ENCODE data around the gene SLC5A1. TPM values are rescaled to one million over a fixed set of nuclear protein-coding genes. Genes with fewer than 3 reads are reported as not detected.

SLC5A1 gene
- total and polyA plus RNA-seq, 2 of the 8 experiments (the other 6 are each of a cell fraction or from before 2014, with no cell fraction given), result 0.06 TPM; not detected in 1

DNA sequence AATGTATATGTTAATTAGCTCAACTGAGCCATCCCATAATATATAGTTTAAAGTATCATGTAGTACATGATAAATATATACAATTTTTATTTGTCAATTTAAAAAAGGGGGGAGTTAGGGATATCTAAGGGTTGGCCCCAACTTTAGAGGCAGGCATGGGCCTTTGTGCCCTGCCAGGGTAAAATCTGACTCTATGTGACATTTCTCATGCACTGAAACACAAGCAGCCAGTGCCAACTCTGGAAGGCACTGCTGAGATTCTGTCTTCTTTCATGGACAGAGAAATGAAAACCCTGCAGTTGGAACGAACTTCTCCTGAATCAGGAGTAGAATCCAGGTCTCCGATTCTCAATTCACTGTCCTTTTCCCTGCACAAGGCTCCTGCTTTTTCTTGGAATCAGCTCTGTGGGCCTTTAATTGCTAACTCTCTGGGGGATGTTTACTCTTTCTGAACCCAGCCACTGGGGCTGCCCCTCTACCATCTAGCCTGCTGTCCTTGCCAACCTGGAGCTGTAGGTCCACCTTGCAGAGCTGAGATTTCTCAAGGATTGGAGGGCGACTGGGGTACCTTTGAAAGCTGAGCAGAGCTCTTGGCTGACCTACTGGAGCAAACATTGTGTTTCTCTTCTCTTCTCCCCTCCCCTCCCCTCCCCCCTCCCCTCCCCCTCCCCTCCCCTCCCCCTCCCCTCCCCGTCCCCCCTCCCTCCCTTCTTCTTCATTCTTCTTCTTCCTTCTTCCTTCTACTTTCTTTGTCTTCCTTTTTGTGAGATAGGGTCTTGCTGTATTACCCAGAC, 26.7 kb downstream of the SLC5A1 start:
- Histone ChIP-seq H3K79me1 (ENCODE audit: low read depth, low read length) (no peaks in the 10 kb centered on the region), H3K9ac (replicated peaks in 1 of 4; ENCODE audit: extremely low read depth in 1 of 4, low read depth in 3 of 4, low read length in 3 of 4) (no peak overlapping the region), H4K8ac (ENCODE audit: extremely low read depth, insufficient read depth, low read length) (no peak overlapping the region), H3K4me2 (ENCODE audit: insufficient read depth in 1 of 2, low read depth in 2 of 2, low read length in 2 of 2) (no peak overlapping the region), H3K9me3 (ENCODE audit: insufficient read depth in 2 of 2, low read depth in 1 of 2, low read length in 1 of 2) (no peaks in the 10 kb centered on the region), H4K91ac (replicated peaks; ENCODE audit: insufficient read length, low read length) (no peak overlapping the region), H2BK120ac (replicated peaks; ENCODE audit: low read depth, low read length) (no peak overlapping the region), H3K23me2 (ENCODE audit: low read depth, low read length) (no peaks in the 10 kb centered on the region), H3K36me3 (ENCODE audit: control insufficient read depth in 2 of 4, insufficient read depth in 4 of 4, low read length in 3 of 4) (no peaks in the 10 kb centered on the region), H2BK12ac (ENCODE audit: low read depth, low read length) (no peak overlapping the region), H3K4ac (replicated peaks; ENCODE audit: insufficient read length, low read depth, low read length) (no peak overlapping the region), H3K27me3 (replicated peaks in 1 of 4; ENCODE audit: control insufficient read depth in 3 of 4, extremely low read depth in 1 of 4, insufficient read depth in 3 of 4, low read length in 3 of 4) (no peaks in the 10 kb centered on the region), H3K4me1 (replicated peaks in 1 of 4; ENCODE audit: control insufficient read depth in 3 of 4, insufficient read depth in 4 of 4, low read length in 3 of 4) (no peaks in the 10 kb centered on the region), H4K5ac (ENCODE audit: insufficient read length, low read depth, low read length) (no peak overlapping the region), H2AK5ac (ENCODE audit: low read depth, low read length) (no peak overlapping the region), H2BK15ac (ENCODE audit: low read length) (no peak overlapping the region), H3K14ac (ENCODE audit: insufficient read length) (no peak overlapping the region), H3K18ac (ENCODE audit: extremely low read depth, low read length) (no peak overlapping the region), H2BK20ac (ENCODE audit: low read length) (no peak overlapping the region), H3K23ac (ENCODE audit: insufficient read length) (no peak overlapping the region), H2BK5ac (ENCODE audit: low read depth, low read length) (no peak overlapping the region), H3K4me3 (ENCODE audit: extremely low read depth in 1 of 4, insufficient read depth in 2 of 4, low read depth in 3 of 4, low read length in 4 of 4) (no peak overlapping the region), H3K56ac (replicated peaks; ENCODE audit: insufficient read length, low read depth, low read length) (no peak overlapping the region), H3K27ac (ENCODE audit: low read depth, low read length) (no peak overlapping the region), H3K79me2 (ENCODE audit: control insufficient read depth in 1 of 2, insufficient read depth in 2 of 2, low read length in 2 of 2) (no peaks in the 10 kb centered on the region), H4K20me1 (replicated peaks in 1 of 2; ENCODE audit: control insufficient read depth in 1 of 2, insufficient read depth in 2 of 2, low read length in 2 of 2) (peaks cover 0 to 1% of the 10 kb centered on the region in 2 experiments), H2AFZ (ENCODE audit: low read length) (peak overlapping the region; percentile 58)
- no peak for FAIRE-seq
- ChIA-PET CTCF (ENCODE audit: partially characterized antibody) (interaction anchor here (0.6 to 3.6 kb wide), 8 partner anchors 12 to 188 kb away, joined by 3 to 29 read pairs (median 5); no protein-coding TSS in a partner anchor), POLR2A (ENCODE audit: partially characterized antibody) (no interaction called here)
- DNase-seq (ENCODE audit: low read depth in 1 of 2, low spot score in 2 of 2), result no peak
- 79% methylated on average over 3 of the region's 4 CpGs; no CpG with 5 or more reads in 1 of the 2 experiments for whole genome bisulfite sequencing, 2 experiments (ENCODE audit: extremely low coverage in 1 of 2, insufficient coverage in 1 of 2, insufficient read length in 1 of 2, insufficient replicate concordance in 2 of 2, low coverage in 1 of 2, low lambda C conversion rate in 2 of 2, missing lambda C conversion rate in 1 of 2)
- no peak for TF ChIP-seq TBP (IDR thresholded peaks at IDR 0.05; ENCODE audit: low read depth, low read length)

Measured in H1 (cell line).